ENCODE results near the gene RPS27L.

RPS27L gene

DNA sequence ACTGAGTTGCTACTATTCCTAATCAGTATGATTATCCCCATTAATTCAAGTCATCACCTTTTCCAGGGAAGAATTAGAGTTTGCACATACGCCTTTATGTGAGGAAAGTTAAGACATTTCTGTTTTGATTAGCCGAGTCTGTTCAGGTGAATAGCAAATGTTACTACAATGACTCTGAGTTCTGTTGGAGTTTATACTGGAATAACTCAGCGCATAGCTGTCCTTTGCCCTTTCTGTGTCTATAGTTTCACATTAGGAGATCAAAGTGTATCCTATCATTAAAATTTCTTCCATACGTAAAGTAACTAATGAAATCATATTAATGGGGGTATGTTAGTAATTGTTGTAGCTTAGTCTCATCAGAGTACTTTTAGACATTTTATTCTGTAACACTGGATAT is 37.0 kb upstream of the RPS27L start:
- TF ChIP-seq POLR2A (IDR thresholded peaks at IDR 0.05; ENCODE audit: extremely low read depth, insufficient read length) (no peak), MYC (IDR thresholded peaks at IDR 0.05; ENCODE audit: low read depth, low read length) (no peak), MAX (IDR thresholded peaks at IDR 0.05; ENCODE audit: low read depth, low read length) (no peak)
- TF ChIP-seq, protein P1, sequence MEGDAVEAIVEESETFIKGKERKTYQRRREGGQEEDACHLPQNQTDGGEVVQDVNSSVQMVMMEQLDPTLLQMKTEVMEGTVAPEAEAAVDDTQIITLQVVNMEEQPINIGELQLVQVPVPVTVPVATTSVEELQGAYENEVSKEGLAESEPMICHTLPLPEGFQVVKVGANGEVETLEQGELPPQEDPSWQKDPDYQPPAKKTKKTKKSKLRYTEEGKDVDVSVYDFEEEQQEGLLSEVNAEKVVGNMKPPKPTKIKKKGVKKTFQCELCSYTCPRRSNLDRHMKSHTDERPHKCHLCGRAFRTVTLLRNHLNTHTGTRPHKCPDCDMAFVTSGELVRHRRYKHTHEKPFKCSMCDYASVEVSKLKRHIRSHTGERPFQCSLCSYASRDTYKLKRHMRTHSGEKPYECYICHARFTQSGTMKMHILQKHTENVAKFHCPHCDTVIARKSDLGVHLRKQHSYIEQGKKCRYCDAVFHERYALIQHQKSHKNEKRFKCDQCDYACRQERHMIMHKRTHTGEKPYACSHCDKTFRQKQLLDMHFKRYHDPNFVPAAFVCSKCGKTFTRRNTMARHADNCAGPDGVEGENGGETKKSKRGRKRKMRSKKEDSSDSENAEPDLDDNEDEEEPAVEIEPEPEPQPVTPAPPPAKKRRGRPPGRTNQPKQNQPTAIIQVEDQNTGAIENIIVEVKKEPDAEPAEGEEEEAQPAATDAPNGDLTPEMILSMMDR (IDR thresholded peaks at IDR 0.05; ENCODE audit: low read depth, low read length): no peak
- H3K4me3 ChIP-seq (ENCODE audit: low read depth, low read length): no peak overlapping the region
- no peak for DNase-seq (ENCODE audit: low read depth)

DNA sequence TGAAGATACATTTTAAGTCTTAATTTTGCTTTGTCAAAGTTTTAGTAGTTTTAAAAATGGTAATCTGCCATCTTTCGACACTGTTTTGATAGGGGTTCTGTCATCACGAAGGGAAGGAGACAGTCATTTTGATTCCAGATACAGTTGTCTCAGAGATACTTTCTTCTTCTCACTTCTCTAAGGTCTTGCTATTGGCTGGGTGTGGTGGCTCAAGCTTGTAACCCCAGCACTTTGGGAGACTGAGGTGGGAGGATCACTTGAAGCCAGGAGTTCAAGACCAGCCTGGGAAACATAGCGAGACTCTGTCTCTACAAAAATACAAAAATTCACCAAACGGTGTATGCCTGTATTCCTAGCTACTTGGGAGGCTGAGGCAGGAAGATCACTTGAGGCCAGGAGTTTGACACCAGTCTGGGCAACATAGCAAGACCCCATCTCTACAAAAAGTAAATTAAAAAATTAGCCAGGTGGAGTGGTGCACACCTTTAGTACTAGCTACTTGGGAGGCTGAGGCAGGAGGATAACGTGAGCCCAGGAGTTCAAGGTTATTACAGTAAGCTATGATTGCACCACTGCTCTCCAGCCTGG is 35.4 kb upstream of the RPS27L start:
- TF ChIP-seq, protein P1 (IDR thresholded peaks at IDR 0.05; ENCODE audit: low read depth, low read length): no peak
- TF ChIP-seq POLR2A (IDR thresholded peaks at IDR 0.05; ENCODE audit: extremely low read depth, insufficient read length): no peak
- no peak for TF ChIP-seq MAX (IDR thresholded peaks at IDR 0.05; ENCODE audit: low read depth, low read length)
- no peak for TF ChIP-seq MYC (IDR thresholded peaks at IDR 0.05; ENCODE audit: low read depth, low read length)
- H3K4me3 ChIP-seq (ENCODE audit: low read depth, low read length): no peak overlapping the region
- DNase-seq (ENCODE audit: low read depth): no peak

DNA sequence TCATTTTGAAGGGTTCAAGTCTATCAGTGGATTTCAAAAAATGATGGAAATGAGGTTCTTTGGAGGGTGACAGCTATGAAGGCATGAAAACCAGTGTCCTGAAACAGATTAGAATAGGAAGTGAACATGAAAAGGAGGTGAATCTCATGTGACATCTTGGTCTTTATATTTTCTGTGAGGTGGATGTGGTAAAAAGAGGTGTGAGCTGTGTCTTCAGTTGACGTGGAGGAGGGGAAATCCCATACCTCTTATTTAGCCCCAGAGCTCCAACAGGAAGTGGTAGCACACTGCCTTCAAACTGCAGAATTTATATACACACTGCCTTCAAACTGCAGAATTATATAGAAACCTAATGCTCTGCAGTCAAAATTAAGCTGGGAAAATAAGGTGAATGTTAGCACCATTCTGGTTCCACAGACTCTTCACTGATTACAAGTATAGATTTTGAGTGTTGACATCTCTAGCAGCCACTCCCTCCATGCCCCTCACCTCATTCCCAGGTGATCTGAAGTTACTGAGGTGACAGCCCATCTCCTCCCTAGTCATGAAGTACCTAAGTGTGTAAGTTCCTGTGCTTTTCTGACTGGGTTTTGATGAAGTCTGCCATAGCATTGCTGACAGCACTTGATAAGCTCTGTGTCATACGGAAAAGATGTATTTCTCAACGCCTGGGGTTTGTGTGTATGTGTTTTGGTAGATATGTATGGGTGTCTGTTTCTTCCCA is 34.8 kb upstream of the RPS27L start:
- TF ChIP-seq, protein P1 (IDR thresholded peaks at IDR 0.05; ENCODE audit: low read depth, low read length): no peak
- TF ChIP-seq POLR2A (IDR thresholded peaks at IDR 0.05; ENCODE audit: extremely low read depth, insufficient read length): no peak
- TF ChIP-seq MAX (IDR thresholded peaks at IDR 0.05; ENCODE audit: low read depth, low read length): no peak
- TF ChIP-seq MYC (IDR thresholded peaks at IDR 0.05; ENCODE audit: low read depth, low read length): no peak
- no peak overlapping the region for H3K4me3 ChIP-seq (ENCODE audit: low read depth, low read length)
- DNase-seq (ENCODE audit: low read depth): peak; percentile 57

GRCh38 chr15:63190769-63191649 is 33.7 kb upstream of the RPS27L start:
- H3K4me3 ChIP-seq (ENCODE audit: low read depth, low read length): peak overlapping the region; percentile 71
- no peak for TF ChIP-seq MYC (IDR thresholded peaks at IDR 0.05; ENCODE audit: low read depth, low read length)
- no peak for DNase-seq (ENCODE audit: low read depth)

GRCh38 chr15:63189941-63190768 is 32.9 kb upstream of the RPS27L start:
- peak; percentile 46 for DNase-seq (ENCODE audit: low read depth)
- H3K4me3 ChIP-seq (ENCODE audit: low read depth, low read length): peak overlapping the region; percentile 71
- TF ChIP-seq POLR2A (IDR thresholded peaks at IDR 0.05; ENCODE audit: extremely low read depth, insufficient read length) (no peak), MAX (IDR thresholded peaks at IDR 0.05; ENCODE audit: low read depth, low read length) (no peak), MYC (IDR thresholded peaks at IDR 0.05; ENCODE audit: low read depth, low read length) (no peak)
- TF ChIP-seq, protein P1 (IDR thresholded peaks at IDR 0.05; ENCODE audit: low read depth, low read length): no peak
